CD4-positive, CD25-positive, alpha-beta regulatory T cell (primary cell): ENCODE results near the gene STX8. TPM values are rescaled to one million over a fixed set of nuclear protein-coding genes. Genes with fewer than 3 reads are reported as not detected.

Source experiments
- ATAC-seq, 2 donors: fragments of 150-1000 bp; cut with Tn5 transposase; one replicate each; pipeline ENCODE4 v1.10.0; 2021; ENCODE audit warnings: low read depth in 2 of 2, moderate number of reproducible peaks in 2 of 2, moderate library complexity in 1 of 2
- DNase-seq, 3 donors: peaks; one replicate each; pipeline versions ENCODE4 v3.0.0 to v3.0.0-alpha.2; 2012 to 2022; ENCODE audit warnings: mixed read lengths in 1 of 3
- H3K27ac ChIP-seq: one replicate; pipeline ENCODE4 v1.7.0; 2013; ENCODE audit warnings: mild to moderate bottlenecking, low read length; ENCODE audit not compliant: insufficient read depth, poor library complexity, severe bottlenecking
- H3K27me3 ChIP-seq: one replicate; pipeline ENCODE4 v1.7.0; 2013; ENCODE audit warnings: low read length; ENCODE audit not compliant: control insufficient read depth, insufficient read depth
- H3K36me3 ChIP-seq: one replicate; pipeline ENCODE4 v1.7.0; 2013; ENCODE audit warnings: mild to moderate bottlenecking, low read length, moderate library complexity; ENCODE audit not compliant: control insufficient read depth, insufficient read depth
- H3K4me1 ChIP-seq: 2 replicates; pipeline ENCODE4 v1.7.0; 2013; ENCODE audit warnings: mild to moderate bottlenecking, low read length; ENCODE audit not compliant: insufficient read depth, control insufficient read depth, poor library complexity, severe bottlenecking
- H3K4me3 ChIP-seq: one replicate; pipeline ENCODE4 v1.7.0; 2013; ENCODE audit warnings: low read depth, mild to moderate bottlenecking, low read length, moderate library complexity
- H3K9me3 ChIP-seq, 2 experiments: 1 replicate in 1 of 2; 2 replicates in 1 of 2; pipeline ENCODE4 v1.7.0; 2013; ENCODE audit warnings: low read length in 2 of 2, mild to moderate bottlenecking in 1 of 2, moderate library complexity in 1 of 2; ENCODE audit not compliant: control insufficient read depth in 2 of 2
- H3K27ac Mint-ChIP-seq, 3 donors: one replicate each; pipeline ENCODE4 v1.8.0; 2020 to 2022; ENCODE audit warnings: mild to moderate bottlenecking in 3 of 3, mixed read lengths in 3 of 3, moderate library complexity in 2 of 3
- H3K27me3 Mint-ChIP-seq: one replicate; pipeline ENCODE4 v1.8.0; 2022; ENCODE audit warnings: mild to moderate bottlenecking, mixed read lengths
- H3K36me3 Mint-ChIP-seq: one replicate; pipeline ENCODE4 v1.8.0; 2020; ENCODE audit warnings: mixed read lengths
- H3K4me1 Mint-ChIP-seq, 4 donors: one replicate each; pipeline ENCODE4 v1.8.0; 2020 to 2022; ENCODE audit warnings: mixed read lengths in 4 of 4, mild to moderate bottlenecking in 1 of 4
- H3K4me3 Mint-ChIP-seq, 4 donors: one replicate each; pipeline ENCODE4 v1.8.0; 2020 to 2022; ENCODE audit warnings: mild to moderate bottlenecking in 4 of 4, mixed read lengths in 4 of 4, moderate library complexity in 3 of 4
- H3K9me3 Mint-ChIP-seq, 7 donors: one replicate each; pipeline ENCODE4 v1.8.0; 2020 to 2022; ENCODE audit warnings: mixed read lengths in 7 of 7, mild to moderate bottlenecking in 3 of 7, moderate library complexity in 2 of 7
- polyA plus RNA-seq, 4 donors: library from polyadenylated mRNA; unstranded; fragments of 300-500 nt; fragmentation: Illumina TruSeq; gene quantifications; one replicate each; pipeline ENCODE4 v1.2.3, GENCODE V29; 2021
- total RNA-seq: library from RNA; stranded (reverse); gene quantifications from one replicate; pipeline ENCODE4 v1.2.3, GENCODE V29; 2022

The STX8 gene
- total and polyA plus RNA-seq, 5 donors from 2014 or later, result 83.7 to 214 (median 170) TPM

DNA sequence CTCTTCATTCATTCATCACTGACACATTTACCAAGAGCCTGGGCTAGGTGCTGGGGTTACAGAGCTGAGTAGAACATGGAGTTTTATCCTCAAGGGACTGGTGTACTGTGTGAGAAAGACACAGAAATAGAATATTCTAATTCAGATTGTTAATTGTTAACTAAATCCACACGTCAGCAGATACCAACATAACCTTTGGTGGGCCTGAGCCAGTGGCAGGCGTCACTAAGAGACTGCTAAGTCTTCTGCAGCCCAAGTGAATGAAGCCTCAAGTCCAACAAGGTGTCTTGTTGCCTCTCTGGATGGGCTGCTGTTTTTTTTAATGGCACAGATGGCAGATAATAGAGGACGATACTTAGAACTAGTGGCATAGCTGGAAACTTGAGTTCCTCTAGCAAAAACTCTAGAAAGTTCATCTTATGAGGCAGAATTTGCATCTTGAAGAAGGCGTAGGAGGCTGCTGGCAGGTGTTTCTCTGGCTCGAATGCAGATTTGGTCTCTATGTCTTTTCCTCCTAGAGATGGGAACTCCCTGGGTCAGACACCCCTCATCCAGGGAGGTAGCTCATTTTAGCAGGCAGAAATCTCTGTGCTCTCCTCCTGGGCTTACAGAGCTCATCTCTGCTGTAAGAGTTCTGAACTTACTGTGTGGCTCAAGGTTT lies 374.8 kb downstream of the STX8 start:
- Histone ChIP-seq H3K4me1 (no peaks in the 10 kb centered on the region), H3K27ac (no peak overlapping the region), H3K27me3 (no peaks in the 10 kb centered on the region), H3K36me3 (no peaks in the 10 kb centered on the region), H3K4me3 (no peak overlapping the region), H3K9me3 (no peaks in the 10 kb centered on the region)
- ATAC-seq, result no peak
- H3K9me3 Mint-ChIP-seq, result peaks cover 0 to 5% (median 0%) of the 10 kb centered on the region in 7 donors
- no peak overlapping the region for H3K27ac Mint-ChIP-seq
- no peak overlapping the region for H3K4me3 Mint-ChIP-seq
- H3K4me1 Mint-ChIP-seq, result peaks cover 0 to 2% (median under 1%) of the 10 kb centered on the region in 4 donors
- DNase-seq, result no peak
- peaks cover 20% of the 10 kb centered on the region for H3K27me3 Mint-ChIP-seq
- H3K36me3 Mint-ChIP-seq, result no peaks in the 10 kb centered on the region

Other genes starting within 250 kb of the STX8 start
- gene CFAP52, start 822 bp upstream of the STX8 start, total RNA-seq, result not detected
- gene CFAP52, start 822 bp upstream of the STX8 start, polyA plus RNA-seq, result not detected
- not detected for gene USP43, start 69.7 kb upstream of the STX8 start, total RNA-seq
- gene USP43, start 69.7 kb upstream of the STX8 start, polyA plus RNA-seq, result not detected
- gene DHRS7C, start 215.8 kb upstream of the STX8 start, total RNA-seq, result not detected
- gene DHRS7C, start 215.8 kb upstream of the STX8 start, polyA plus RNA-seq, result not detected
- not detected for gene GSG1L2, start 246.3 kb upstream of the STX8 start, total RNA-seq
- gene GSG1L2, start 246.3 kb upstream of the STX8 start, polyA plus RNA-seq, result not detected